SK-N-DZ (cell line): Measurements from ENCODE around the gene MARCHF3.
"Not testable (repeated sequence)": the region's sequence is repeated elsewhere in the genome, so short reads cannot be mapped to it uniquely, and the experiment has no call there.

Experiments used
- DNase-seq: peaks from one replicate; pipeline ENCODE4 v3.0.0-alpha.2; 2015; ENCODE audit warnings: low spot score

Gene MARCHF3

GRCh38 chr5:127012916-127013315 lies 17.4 kb downstream of the MARCHF3 start:
- DNase-seq: no peak

GRCh38 chr5:127011961-127012644 lies 18.3 kb downstream of the MARCHF3 start:
- no peak for DNase-seq

- no peak for DNase-seq
Observed at GRCh38 chr5:127011153-127011552, 19.2 kb downstream of the MARCHF3 start.

- no peak for DNase-seq
Observed at GRCh38 chr5:127010362-127010761, 20.0 kb downstream of the MARCHF3 start.

- no peak for DNase-seq
Observed at GRCh38 chr5:127009784-127010183, 20.6 kb downstream of the MARCHF3 start.

GRCh38 chr5:127008300-127008975 lies 21.9 kb downstream of the MARCHF3 start:
- no peak for DNase-seq

- no peak for DNase-seq
Observed at GRCh38 chr5:127007522-127007921, 22.8 kb downstream of the MARCHF3 start.

- DNase-seq: no peak
Observed at GRCh38 chr5:127006744-127007143, 23.6 kb downstream of the MARCHF3 start.

GRCh38 chr5:127005282-127005681 lies 25.1 kb downstream of the MARCHF3 start:
- not testable (repeated sequence) for DNase-seq

GRCh38 chr5:127004721-127005120 lies 25.6 kb downstream of the MARCHF3 start:
- DNase-seq: no peak

- DNase-seq: no peak
Observed at GRCh38 chr5:127003798-127004495, 26.4 kb downstream of the MARCHF3 start.

GRCh38 chr5:127002390-127002789 lies 28.0 kb downstream of the MARCHF3 start:
- DNase-seq: no peak

- DNase-seq: no peak
Observed at GRCh38 chr5:127001621-127002296, 28.6 kb downstream of the MARCHF3 start.

GRCh38 chr5:126998895-126999570 lies 31.3 kb downstream of the MARCHF3 start:
- no peak for DNase-seq

- no peak for DNase-seq
Observed at GRCh38 chr5:126998201-126998631, 32.1 kb downstream of the MARCHF3 start.

GRCh38 chr5:126995689-126996088 lies 34.7 kb downstream of the MARCHF3 start:
- DNase-seq: no peak

GRCh38 chr5:126995039-126995438 lies 35.3 kb downstream of the MARCHF3 start:
- DNase-seq: no peak

- DNase-seq: no peak
Observed at GRCh38 chr5:126994485-126994884, 35.9 kb downstream of the MARCHF3 start.

- no peak for DNase-seq
Observed at GRCh38 chr5:126988021-126988569, 42.3 kb downstream of the MARCHF3 start.

- no peak for DNase-seq
Observed at GRCh38 chr5:126987271-126987899, 43.0 kb downstream of the MARCHF3 start.

- no peak for DNase-seq
Observed at GRCh38 chr5:126984632-126985031, 45.7 kb downstream of the MARCHF3 start.
